Upper lobe of left lung (tissue), 4 donors: ENCODE measurements around the gene KRT85.

Experiments used
- CTCF ChIP-seq, 6 experiments: fragments of 450-650 bp in 4 of 6; fragments of 200-600 bp in 2 of 6; sonication (generic) in 2 of 6; IDR thresholded peaks; one replicate each; pipeline ENCODE4 v1.5.1; 2016 to 2019; ENCODE audit warnings: antibody characterized with exemption in 6 of 6
- EP300 ChIP-seq, 4 donors: sonication (generic); formaldehyde crosslinking; IDR thresholded peaks; one replicate each; pipeline ENCODE4 v1.5.1; 2017; ENCODE audit warnings: antibody characterized with exemption in 4 of 4, control low read depth in 2 of 4
- POLR2A ChIP-seq, 4 donors: fragments of 450-650 bp; IDR thresholded peaks; one replicate each; pipeline ENCODE4 v1.5.1; 2016 to 2017; ENCODE audit warnings: antibody characterized with exemption in 4 of 4, mild to moderate bottlenecking in 2 of 4
- POLR2AphosphoS5 ChIP-seq, 2 donors: sonication (generic); formaldehyde crosslinking; IDR thresholded peaks; one replicate each; pipeline ENCODE4 v1.5.1; 2017; ENCODE audit warnings: antibody characterized with exemption in 2 of 2

GRCh38 chr12:52370926-52371608 is 3.8 kb upstream of the KRT85 start:
- TF ChIP-seq CTCF (IDR thresholded peaks at IDR 0.05) (no peak), POLR2AphosphoS5 (IDR thresholded peaks at IDR 0.05) (no peak), POLR2A (IDR thresholded peaks at IDR 0.05) (no peak), EP300 (IDR thresholded peaks at IDR 0.05) (no peak)
